ENCODE data around the gene QRICH1.

The QRICH1 gene

GRCh38 chr3:48996640-48997039 is 97.2 kb downstream of the QRICH1 start:
- no peaks in the 10 kb centered on the region for H3K27me3 ChIP-seq (ENCODE audit: insufficient read depth, low read depth, severe bottlenecking)
- no peak overlapping the region for H3K27ac ChIP-seq
- no peak overlapping the region for H3K4me3 ChIP-seq (ENCODE audit: low read depth, low read length)
- no peak for DNase-seq
- peaks cover 23% of the 10 kb centered on the region for H3K36me3 ChIP-seq
- H3K9me3 ChIP-seq (ENCODE audit: severe bottlenecking) = no peaks in the 10 kb centered on the region
- no peak for TF ChIP-seq CTCF (IDR thresholded peaks at IDR 0.05; ENCODE audit: low read depth, low read length)

GRCh38 chr3:48993834-48994233 is 100.0 kb downstream of the QRICH1 start:
- Histone ChIP-seq H3K27me3 (ENCODE audit: insufficient read depth, low read depth, severe bottlenecking) (no peaks in the 10 kb centered on the region), H3K4me3 (ENCODE audit: low read depth, low read length) (no peak overlapping the region), H3K27ac (no peak overlapping the region), H3K36me3 (peaks cover 28% of the 10 kb centered on the region), H3K9me3 (ENCODE audit: severe bottlenecking) (no peaks in the 10 kb centered on the region)
- TF ChIP-seq CTCF (IDR thresholded peaks at IDR 0.05; ENCODE audit: low read depth, low read length) = no peak
- DNase-seq = no peak

- Histone ChIP-seq H3K27ac (no peak overlapping the region), H3K9me3 (ENCODE audit: severe bottlenecking) (no peaks in the 10 kb centered on the region), H3K36me3 (peaks cover 29% of the 10 kb centered on the region), H3K4me3 (ENCODE audit: low read depth, low read length) (no peak overlapping the region), H3K27me3 (ENCODE audit: insufficient read depth, low read depth, severe bottlenecking) (no peaks in the 10 kb centered on the region)
- no peak for DNase-seq
- no peak for TF ChIP-seq CTCF (IDR thresholded peaks at IDR 0.05; ENCODE audit: low read depth, low read length)
These were observed 101.9 kb downstream of the QRICH1 start for GRCh38 chr3:48991851-48992545.

GRCh38 chr3:48990636-48991469 is 103.0 kb downstream of the QRICH1 start:
- Histone ChIP-seq H3K9me3 (ENCODE audit: severe bottlenecking) (no peaks in the 10 kb centered on the region), H3K27me3 (ENCODE audit: insufficient read depth, low read depth, severe bottlenecking) (no peaks in the 10 kb centered on the region), H3K4me3 (ENCODE audit: low read depth, low read length) (peak overlapping the region; percentile 69), H3K27ac (peak overlapping the region; percentile 90), H3K36me3 (peaks cover 34% of the 10 kb centered on the region)
- DNase-seq = peak; percentile 62
- no peak for TF ChIP-seq CTCF (IDR thresholded peaks at IDR 0.05; ENCODE audit: low read depth, low read length)

GRCh38 chr3:48989796-48990635 is 103.9 kb downstream of the QRICH1 start, which contains the start of gene P4HTM:
TSS of gene P4HTM (plus strand) at chr3:48990241. CDS start at chr3:48990257, 16 bp downstream.
- DNase-seq = peak; percentile 82
- peak; percentile 53 for TF ChIP-seq CTCF (IDR thresholded peaks at IDR 0.05; ENCODE audit: low read depth, low read length)
- Histone ChIP-seq H3K27me3 (ENCODE audit: insufficient read depth, low read depth, severe bottlenecking) (no peaks in the 10 kb centered on the region), H3K4me3 (ENCODE audit: low read depth, low read length) (peak within 1 kb of the TSS; percentile 69), H3K27ac (peak within 1 kb of the TSS; percentile 90), H3K36me3 (peaks cover 38% of the 10 kb centered on the region), H3K9me3 (ENCODE audit: severe bottlenecking) (no peaks in the 10 kb centered on the region)

Measured in WERI-Rb-1 (cell line).